GM12873 (cell line): Measurements from ENCODE around the gene PCED1A.

Experiments used
- CTCF ChIP-seq: IDR thresholded peaks from 2 replicates; pipeline ENCODE4 v1.5.1; 2012; ENCODE audit warnings: low read depth, mild to moderate bottlenecking, moderate library complexity, low read length, control low read depth; ENCODE audit not compliant: insufficient read depth; ENCODE audit errors: missing control alignments

Gene PCED1A

DNA sequence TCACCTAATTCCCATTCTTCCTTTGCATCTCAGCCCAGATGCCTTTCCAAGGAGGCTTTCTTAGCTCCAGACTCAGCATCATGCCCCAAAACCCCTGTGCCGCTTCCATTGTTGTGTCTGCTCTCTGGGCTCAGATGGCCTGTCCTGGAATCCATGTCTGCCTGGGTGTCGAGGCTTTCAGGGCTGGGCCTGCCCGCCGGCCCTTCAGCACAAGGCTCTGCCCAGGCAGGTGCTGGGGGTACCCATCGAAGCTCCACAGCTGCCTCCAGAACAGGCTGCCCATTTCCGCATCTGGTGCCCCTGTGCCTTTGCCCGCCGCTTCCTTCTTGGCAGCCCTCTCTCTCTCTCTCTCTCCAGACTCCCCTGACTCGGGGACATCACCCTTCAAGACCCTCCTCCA is 41.2 kb downstream of the PCED1A start:
- TF ChIP-seq CTCF, result no peak

DNA sequence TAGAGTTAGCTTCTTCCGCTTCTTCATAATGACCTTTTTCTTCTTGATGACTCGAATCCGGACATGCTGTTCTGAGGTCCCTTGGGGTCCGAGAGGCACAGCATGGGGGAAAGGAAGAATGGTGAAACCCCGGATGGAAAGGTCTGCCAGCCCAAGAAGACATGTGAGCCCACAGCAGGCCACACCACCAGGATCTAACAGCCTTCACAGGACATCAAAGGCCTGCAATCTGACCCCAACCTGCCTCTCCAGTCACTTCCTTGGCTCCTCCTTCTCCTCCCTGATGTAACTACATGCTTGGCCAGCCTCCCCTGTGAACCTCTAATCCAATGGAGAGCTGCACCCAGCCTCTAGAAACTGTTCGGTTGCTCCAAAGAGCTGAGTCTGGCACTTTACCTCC is 41.6 kb downstream of the PCED1A start:
- TF ChIP-seq CTCF, result no peak

DNA sequence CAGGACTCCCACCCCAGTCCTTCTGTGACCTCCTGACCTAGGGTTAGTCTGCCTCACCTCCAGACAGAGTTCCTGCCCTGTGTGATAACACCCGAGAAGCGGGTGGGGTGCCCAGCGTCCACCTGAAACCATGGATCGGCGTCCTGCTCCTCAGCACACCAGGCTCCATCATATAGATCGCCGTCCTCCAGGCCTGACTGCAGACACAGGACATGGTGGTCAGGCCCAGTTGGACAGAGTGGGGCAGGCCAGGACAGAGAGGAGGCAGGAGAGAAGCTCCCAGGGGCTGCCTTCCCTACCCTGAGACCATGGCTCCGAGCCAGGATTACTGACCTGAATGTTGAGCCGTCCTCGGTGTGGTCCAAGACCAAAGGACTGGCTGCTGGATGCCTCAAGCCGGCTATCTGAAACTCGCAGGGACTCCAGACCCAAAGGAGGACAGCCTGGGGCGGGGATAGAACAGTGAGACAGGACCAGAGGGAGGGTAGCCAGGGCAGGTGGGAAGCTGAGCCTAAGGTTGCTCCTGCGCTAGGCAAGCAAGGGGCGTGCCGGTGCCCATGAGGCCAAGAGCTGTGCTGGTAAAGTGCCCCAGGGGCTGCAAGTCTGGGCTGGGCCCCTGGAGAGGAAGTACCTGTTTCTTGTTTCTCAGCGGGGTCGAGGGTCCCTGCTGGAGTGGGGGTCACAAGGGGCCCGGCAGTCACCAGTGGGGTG is 42.2 kb downstream of the PCED1A start:
- TF ChIP-seq CTCF, result no peak

GRCh38 chr20:2797136-2797983 is 43.1 kb downstream of the PCED1A start:
- TF ChIP-seq CTCF, result no peak

DNA sequence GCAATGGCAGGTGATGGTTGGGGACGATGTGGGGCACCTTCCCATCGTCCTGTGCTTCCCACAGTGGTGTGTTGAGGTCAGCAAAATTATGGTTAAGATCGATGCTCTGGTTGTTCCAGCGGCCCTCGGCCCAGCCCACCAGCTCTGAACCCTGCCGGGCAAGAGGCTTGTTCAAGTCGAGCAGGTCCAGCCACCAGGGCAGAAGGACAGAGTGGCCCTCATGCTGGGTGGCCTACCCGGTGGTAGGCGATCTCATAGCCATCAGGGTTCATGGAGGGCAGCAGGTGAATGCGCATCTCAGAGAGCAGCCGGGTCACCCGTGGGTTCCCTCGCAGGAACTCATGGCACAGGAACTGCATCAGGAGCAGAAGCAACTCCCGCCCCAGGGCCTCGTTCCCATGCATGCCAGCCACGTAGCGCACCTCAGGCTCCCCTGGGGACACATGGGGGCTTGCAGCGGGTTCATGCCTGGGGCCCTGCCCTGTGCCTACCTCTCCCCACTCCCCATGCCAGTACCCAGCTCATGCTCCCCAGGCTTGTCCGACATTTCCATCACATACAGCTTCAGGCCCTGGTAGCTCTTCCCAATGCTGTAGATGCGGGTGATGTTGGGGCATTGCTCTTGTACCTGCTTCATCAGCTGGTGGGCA is 44.3 kb downstream of the PCED1A start:
- no peak for TF ChIP-seq CTCF

GRCh38 chr20:2795451-2795850 is 45.0 kb downstream of the PCED1A start:
- TF ChIP-seq CTCF, result no peak

- TF ChIP-seq CTCF, result no peak
These were observed 45.5 kb downstream of the PCED1A start for GRCh38 chr20:2794866-2795447.
